ENCODE results near the gene CHAD.
"Not testable (repeated sequence)": the region's sequence is repeated elsewhere in the genome, so short reads cannot be mapped to it uniquely, and the experiment has no call there.

CHAD gene

GRCh38 chr17:50421308-50422051 is 47.2 kb downstream of the CHAD start:
- DNase-seq = no peak
- H3K4me3 Mint-ChIP-seq = no peak overlapping the region
- no peak overlapping the region for H3K27ac Mint-ChIP-seq

GRCh38 chr17:50420419-50421112 is 48.1 kb downstream of the CHAD start:
- H3K4me1 Mint-ChIP-seq = peaks cover 22% of the 10 kb centered on the region
- no peak for TF ChIP-seq CTCF (IDR thresholded peaks at IDR 0.05)
- peaks cover 6% of the 10 kb centered on the region for H3K36me3 Mint-ChIP-seq (ENCODE audit: low read depth)
- H3K4me3 Mint-ChIP-seq = no peak overlapping the region
- no peak overlapping the region for H3K27ac Mint-ChIP-seq
- H3K9me3 Mint-ChIP-seq = peaks cover 26% of the 10 kb centered on the region
- no peak for DNase-seq
- H3K27me3 Mint-ChIP-seq (ENCODE audit: low read depth, poor library complexity) = peaks cover 28% of the 10 kb centered on the region

More at GRCh38 chr17:50421308-50422051, 47.2 kb downstream of the CHAD start:
- TF ChIP-seq CTCF (IDR thresholded peaks at IDR 0.05) = no peak
- Mint-ChIP-seq H3K4me1 (peaks cover 25% of the 10 kb centered on the region), H3K36me3 (ENCODE audit: low read depth) (peaks cover 6% of the 10 kb centered on the region), H3K27me3 (ENCODE audit: low read depth, poor library complexity) (peaks cover 20% of the 10 kb centered on the region), H3K9me3 (peaks cover 26% of the 10 kb centered on the region)

DNA sequence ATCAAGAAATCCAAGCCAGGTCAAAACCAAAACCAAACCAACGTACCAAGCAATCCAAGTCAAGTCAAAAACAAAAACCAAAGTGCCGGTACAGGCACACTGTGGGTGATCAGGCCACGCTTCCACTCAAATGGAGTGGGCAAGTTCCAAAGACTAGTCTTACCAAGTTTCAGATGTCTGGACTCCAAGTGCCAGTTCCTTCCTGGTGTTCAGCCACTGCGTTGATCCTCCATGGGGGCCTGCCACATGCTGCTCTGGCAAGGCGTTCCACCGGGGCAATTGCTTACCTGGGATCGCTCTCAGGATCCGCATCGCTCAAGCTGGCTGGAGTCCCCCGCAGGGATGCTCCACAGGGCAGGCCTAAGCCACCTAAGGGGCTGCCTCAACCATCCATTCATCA is 49.1 kb downstream of the CHAD start:
- peaks cover 12% of the 10 kb centered on the region for H3K4me1 Mint-ChIP-seq
- not testable (repeated sequence) for H3K36me3 Mint-ChIP-seq (ENCODE audit: low read depth); H3K4me3 Mint-ChIP-seq; H3K27ac Mint-ChIP-seq; DNase-seq
- peaks cover 26% of the 10 kb centered on the region for H3K9me3 Mint-ChIP-seq
- H3K27me3 Mint-ChIP-seq (ENCODE audit: low read depth, poor library complexity) = peaks cover 28% of the 10 kb centered on the region

- H3K36me3 Mint-ChIP-seq (ENCODE audit: low read depth) = peaks cover 6% of the 10 kb centered on the region
- no peaks in the 10 kb centered on the region for H3K4me1 Mint-ChIP-seq
- H3K27me3 Mint-ChIP-seq (ENCODE audit: low read depth, poor library complexity) = peaks cover 30% of the 10 kb centered on the region
- DNase-seq = no peak
- no peak overlapping the region for H3K4me3 Mint-ChIP-seq
- peaks cover 12% of the 10 kb centered on the region for H3K9me3 Mint-ChIP-seq
- H3K27ac Mint-ChIP-seq = no peak overlapping the region
- TF ChIP-seq CTCF (IDR thresholded peaks at IDR 0.05) = no peak
These were observed 53.9 kb downstream of the CHAD start for GRCh38 chr17:50414808-50415207.

Measured in nephron progenitor cell (in vitro differentiated cells).